ENCODE measurements around the gene RGPD8.

Gene RGPD8

GRCh38 chr2:112335600-112335999 lies 97.8 kb downstream of the RGPD8 start:
- no peak for DNase-seq (ENCODE audit: low read depth)

DNA sequence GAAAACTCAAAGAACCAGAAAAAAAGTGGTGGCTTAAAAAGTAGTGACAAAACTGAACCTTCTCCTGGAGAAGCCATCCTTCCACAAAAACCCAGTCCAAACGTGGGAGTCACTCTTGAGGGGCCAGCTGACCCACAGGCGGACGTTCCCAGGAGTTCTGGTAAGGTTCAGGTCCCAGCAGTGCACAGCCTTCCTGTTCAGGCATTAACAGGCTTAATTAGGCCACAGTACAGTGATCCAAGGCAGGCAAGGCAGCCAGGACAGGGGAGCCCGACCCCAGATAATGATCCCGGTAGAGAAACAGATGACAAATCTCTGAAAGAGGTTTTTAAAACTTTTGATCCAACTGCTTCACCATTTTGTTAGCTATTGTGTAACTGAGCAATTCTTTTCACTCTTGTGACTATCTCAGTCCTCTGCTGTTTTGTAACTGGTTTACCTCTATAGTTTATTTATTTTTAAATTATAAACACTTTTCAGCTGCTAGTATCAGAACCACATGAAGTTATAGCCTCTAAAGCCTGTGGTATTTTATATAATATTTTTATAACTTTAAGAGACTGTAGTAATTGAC lies 101.2 kb downstream of the RGPD8 start:
- no peak for DNase-seq (ENCODE audit: low read depth)

- no peak for DNase-seq (ENCODE audit: low read depth)
Measured at GRCh38 chr2:112322919-112323318, 110.5 kb downstream of the RGPD8 start.

- no peak for DNase-seq (ENCODE audit: low read depth)
Measured at GRCh38 chr2:112321375-112322320, 111.8 kb downstream of the RGPD8 start.

Measured in stimulated activated CD8-positive, alpha-beta memory T cell treated with anti-CD3 and anti-CD28 coated beads, Interleukin-15, amount 100 ng/mL, for 24 hours (primary cell).